ENCODE results near the gene ZC3H8.

Gene ZC3H8

DNA sequence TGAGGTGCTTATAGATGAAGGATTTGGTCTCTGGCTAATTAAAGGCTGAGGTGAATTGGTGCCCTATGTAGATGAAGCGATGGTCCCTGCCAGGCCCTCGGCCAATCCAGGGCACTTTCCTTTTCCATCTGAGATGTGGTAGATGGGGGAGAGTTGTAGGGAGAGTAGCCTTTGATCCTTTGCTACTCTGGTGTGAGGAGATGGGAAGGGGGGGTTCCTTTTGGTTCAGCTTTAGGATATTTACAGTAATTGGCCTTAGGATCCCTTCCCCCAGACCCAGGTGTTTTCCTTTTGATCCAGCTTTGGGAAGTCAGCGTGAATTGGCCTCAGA, 5.4 kb upstream of the ZC3H8 start:
- no peak for DNase-seq (ENCODE audit: low read depth)
- H3K4me3 ChIP-seq (ENCODE audit: low read depth, low read length) = no peak overlapping the region
- TF ChIP-seq, protein P1, sequence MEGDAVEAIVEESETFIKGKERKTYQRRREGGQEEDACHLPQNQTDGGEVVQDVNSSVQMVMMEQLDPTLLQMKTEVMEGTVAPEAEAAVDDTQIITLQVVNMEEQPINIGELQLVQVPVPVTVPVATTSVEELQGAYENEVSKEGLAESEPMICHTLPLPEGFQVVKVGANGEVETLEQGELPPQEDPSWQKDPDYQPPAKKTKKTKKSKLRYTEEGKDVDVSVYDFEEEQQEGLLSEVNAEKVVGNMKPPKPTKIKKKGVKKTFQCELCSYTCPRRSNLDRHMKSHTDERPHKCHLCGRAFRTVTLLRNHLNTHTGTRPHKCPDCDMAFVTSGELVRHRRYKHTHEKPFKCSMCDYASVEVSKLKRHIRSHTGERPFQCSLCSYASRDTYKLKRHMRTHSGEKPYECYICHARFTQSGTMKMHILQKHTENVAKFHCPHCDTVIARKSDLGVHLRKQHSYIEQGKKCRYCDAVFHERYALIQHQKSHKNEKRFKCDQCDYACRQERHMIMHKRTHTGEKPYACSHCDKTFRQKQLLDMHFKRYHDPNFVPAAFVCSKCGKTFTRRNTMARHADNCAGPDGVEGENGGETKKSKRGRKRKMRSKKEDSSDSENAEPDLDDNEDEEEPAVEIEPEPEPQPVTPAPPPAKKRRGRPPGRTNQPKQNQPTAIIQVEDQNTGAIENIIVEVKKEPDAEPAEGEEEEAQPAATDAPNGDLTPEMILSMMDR (IDR thresholded peaks at IDR 0.05; ENCODE audit: insufficient read depth, low read depth, low read length, missing control alignments) = no peak

DNA sequence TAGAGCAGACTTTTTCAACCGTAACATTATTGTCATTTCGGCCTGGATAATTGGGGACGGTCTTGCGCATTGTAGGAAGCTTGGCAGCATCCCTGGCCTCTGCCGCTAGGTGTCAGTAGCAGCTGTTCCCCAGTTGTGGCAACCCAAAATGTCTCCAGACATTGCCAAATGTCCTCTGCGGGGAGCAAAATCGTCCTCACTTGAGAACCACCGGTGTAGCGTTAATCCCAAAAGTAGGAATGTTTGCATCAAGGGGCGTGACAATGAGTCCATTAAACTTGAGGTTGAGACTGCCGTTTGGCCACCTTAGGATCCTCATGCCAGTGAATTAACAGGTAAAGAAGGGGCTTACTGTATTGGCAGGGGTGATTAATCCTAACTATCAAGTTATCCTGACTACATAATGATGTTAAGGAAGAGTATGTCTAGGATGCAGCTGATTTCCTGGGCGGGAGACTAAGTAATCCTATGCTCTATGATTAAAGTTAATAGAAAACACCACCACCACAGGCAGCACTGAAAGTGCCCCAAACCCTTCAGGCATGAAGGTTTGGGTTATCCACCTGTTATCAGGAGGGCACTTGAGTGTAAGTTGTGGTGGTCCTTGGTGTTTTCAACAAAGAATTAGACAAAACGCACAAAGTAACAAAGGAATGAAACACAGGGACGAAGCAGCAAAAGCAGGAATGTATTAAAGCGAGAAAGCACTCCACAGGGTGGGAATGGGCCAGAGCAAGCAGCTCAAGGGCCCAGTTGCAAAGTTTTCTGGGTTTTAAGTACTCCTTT, 4.9 kb upstream of the ZC3H8 start:
- no peak overlapping the region for H3K4me3 ChIP-seq (ENCODE audit: low read depth, low read length)
- DNase-seq (ENCODE audit: low read depth) = peak; percentile 92
- TF ChIP-seq, protein P1 (IDR thresholded peaks at IDR 0.05; ENCODE audit: insufficient read depth, low read depth, low read length, missing control alignments) = peak; percentile 99

DNA sequence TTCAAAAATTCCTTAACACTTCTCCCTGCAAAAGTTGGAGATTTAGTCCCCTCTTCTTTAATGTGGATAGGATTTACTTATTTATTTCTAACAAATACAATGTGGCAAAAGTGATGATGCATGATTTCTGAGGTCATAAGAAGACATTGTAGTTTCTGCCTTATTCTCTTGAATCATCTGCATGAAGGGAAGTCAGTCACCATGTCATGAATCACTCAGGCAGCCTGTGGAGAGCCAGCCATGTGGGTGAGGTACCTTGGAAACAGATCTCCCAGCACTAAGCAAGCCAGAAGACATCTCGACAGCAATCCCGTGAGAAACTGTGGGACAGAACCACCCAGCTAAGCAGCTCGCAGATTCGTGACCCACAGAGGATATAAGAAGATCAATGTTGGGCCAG, 2.7 kb upstream of the ZC3H8 start:
- TF ChIP-seq, protein P1 (IDR thresholded peaks at IDR 0.05; ENCODE audit: insufficient read depth, low read depth, low read length, missing control alignments) = no peak
- no peak overlapping the region for H3K4me3 ChIP-seq (ENCODE audit: low read depth, low read length)
- DNase-seq (ENCODE audit: low read depth) = no peak

DNA sequence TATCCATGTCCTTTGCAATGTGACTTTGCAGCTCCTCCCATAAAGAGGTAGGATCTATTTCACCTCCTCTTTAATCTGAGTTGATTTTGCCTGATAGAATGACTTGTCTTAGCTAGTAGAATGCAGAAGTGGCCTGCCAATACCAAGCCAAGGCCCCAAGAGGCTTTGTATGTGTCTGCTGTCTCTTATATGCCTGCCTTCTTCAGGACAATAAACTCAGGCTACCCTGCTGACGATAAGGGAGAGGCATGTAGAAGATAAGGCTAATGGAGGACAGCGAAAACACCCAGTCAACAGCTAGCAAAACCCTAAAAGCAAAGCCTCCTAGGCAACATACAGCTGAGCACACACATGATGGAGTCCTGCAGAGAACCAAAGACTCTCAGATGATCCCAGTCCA, 1.8 kb upstream of the ZC3H8 start:
- H3K4me3 ChIP-seq (ENCODE audit: low read depth, low read length) = no peak overlapping the region
- no peak for DNase-seq (ENCODE audit: low read depth)
- TF ChIP-seq, protein P1 (IDR thresholded peaks at IDR 0.05; ENCODE audit: insufficient read depth, low read depth, low read length, missing control alignments) = no peak

DNA sequence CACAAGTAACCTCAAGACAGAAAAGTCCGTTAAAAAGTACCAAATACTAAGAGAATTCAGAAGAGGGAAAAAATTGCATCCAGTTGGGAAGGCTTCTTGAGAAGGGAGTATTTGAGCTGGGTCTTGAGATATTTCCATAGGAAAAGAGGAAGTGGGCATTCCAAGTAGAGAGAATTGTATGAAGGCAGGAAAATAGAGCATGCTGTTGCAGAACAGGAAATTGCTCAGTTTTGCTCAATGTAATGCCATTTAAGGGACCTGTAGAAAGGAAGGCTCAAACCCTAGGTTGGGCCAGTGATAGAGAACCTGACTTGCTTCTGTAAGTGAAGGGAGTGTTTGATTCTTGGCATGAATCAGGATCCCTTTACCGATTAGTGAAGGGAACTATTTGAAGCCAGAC, 1.0 kb upstream of the ZC3H8 start:
- no peak overlapping the region for H3K4me3 ChIP-seq (ENCODE audit: low read depth, low read length)
- TF ChIP-seq, protein P1 (IDR thresholded peaks at IDR 0.05; ENCODE audit: insufficient read depth, low read depth, low read length, missing control alignments) = no peak
- DNase-seq (ENCODE audit: low read depth) = no peak

DNA sequence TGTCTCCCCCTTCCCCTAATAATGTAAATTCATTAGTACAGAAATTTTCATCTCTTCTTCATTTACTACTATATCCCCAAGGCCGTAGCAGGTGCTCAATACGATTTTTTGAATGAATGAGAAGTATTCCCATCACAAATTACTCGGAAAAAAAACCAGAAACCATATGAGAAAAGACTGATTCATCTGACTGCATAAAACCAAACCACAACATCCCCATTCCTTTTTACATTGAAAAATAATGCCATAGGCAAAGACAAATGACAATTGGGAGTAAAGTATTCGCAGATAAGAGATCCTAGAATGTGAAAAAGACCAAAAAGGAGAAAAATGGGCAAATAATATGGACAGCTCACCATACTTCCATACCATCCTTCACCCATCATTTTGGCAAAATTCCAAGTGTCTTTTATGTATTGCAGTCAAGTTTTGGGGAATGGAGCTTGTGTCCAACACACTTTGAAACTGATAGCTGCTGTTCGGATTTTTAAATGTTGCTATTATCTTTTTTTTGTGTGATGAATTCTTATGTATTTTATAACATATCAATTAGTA, 1.5 kb downstream of the ZC3H8 start:
- TF ChIP-seq, protein P1 (IDR thresholded peaks at IDR 0.05; ENCODE audit: insufficient read depth, low read depth, low read length, missing control alignments) = no peak
- DNase-seq (ENCODE audit: low read depth) = no peak
- peak overlapping the region; percentile 87 for H3K4me3 ChIP-seq (ENCODE audit: low read depth, low read length)

DNA sequence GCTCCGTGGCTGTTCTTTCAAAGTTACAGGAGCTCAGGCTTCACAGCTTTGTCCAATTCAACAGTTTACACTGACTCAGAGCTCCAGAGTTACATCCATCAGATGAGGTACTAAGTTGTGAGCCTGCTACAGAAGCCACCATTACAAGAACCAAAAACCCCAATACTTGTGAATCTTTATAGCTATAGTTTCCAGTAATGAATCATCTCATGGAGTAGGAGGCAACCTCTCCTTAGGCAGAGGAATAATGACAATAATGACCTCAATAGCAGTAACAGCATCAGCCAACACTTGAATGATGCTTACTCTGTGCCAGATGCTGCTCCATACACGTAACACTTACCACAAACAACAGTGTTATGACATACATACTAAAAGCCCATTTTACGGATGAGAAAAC, 3.6 kb downstream of the ZC3H8 start:
- no peak for DNase-seq (ENCODE audit: low read depth)
- H3K4me3 ChIP-seq (ENCODE audit: low read depth, low read length) = no peak overlapping the region
- TF ChIP-seq, protein P1 (IDR thresholded peaks at IDR 0.05; ENCODE audit: insufficient read depth, low read depth, low read length, missing control alignments) = no peak

Measured in GM12865 (cell line).